Lung (tissue), 12 donors: ENCODE data around the gene SLC8A1. TPM values are rescaled to one million over a fixed set of nuclear protein-coding genes. Genes with fewer than 3 reads are reported as not detected.

Source experiments
- ATAC-seq: fragments of 200-7000 bp; cut with Tn5 transposase; one replicate; pipeline ENCODE4 v1.9.1; 2020; ENCODE audit warnings: moderate number of reproducible peaks; ENCODE audit not compliant: insufficient read depth, low FRiP score
- DNase-seq, 3 donors: peaks; one replicate each; pipeline ENCODE4 v3.0.0-alpha.2; 2013 to 2017
- H3K27ac ChIP-seq, 2 donors: one replicate each; pipeline ENCODE4 v1.5.1; 2013; ENCODE audit warnings: mild to moderate bottlenecking in 2 of 2, moderate library complexity in 2 of 2, control low read depth in 1 of 2, inconsistent platforms in 1 of 2, low read depth in 1 of 2, low read length in 1 of 2
- H3K27me3 ChIP-seq, 3 donors: one replicate each; pipeline ENCODE4 v1.5.1; 2013; ENCODE audit warnings: low read length in 2 of 3; ENCODE audit not compliant: control insufficient read depth in 3 of 3, insufficient read depth in 3 of 3
- H3K36me3 ChIP-seq, 4 donors: one replicate each; pipeline ENCODE4 v1.5.1; 2013; ENCODE audit warnings: low read length in 4 of 4, mild to moderate bottlenecking in 1 of 4, moderate library complexity in 1 of 4; ENCODE audit not compliant: control insufficient read depth in 4 of 4, insufficient read depth in 4 of 4
- H3K4me1 ChIP-seq, 5 donors: one replicate each; pipeline ENCODE4 v1.5.1; 2013; ENCODE audit warnings: low read length in 5 of 5, mild to moderate bottlenecking in 2 of 5, moderate library complexity in 1 of 5; ENCODE audit not compliant: control insufficient read depth in 5 of 5, insufficient read depth in 5 of 5
- H3K4me3 ChIP-seq: one replicate; pipeline ENCODE4 v1.5.1; 2013; ENCODE audit warnings: mild to moderate bottlenecking, control low read depth, moderate library complexity
- H3K9ac ChIP-seq, 2 donors: one replicate each; pipeline ENCODE4 v1.5.1; 2013; ENCODE audit warnings: low read length in 2 of 2, control low read depth in 1 of 2; ENCODE audit not compliant: insufficient read depth in 1 of 2
- H3K9me3 ChIP-seq, 4 donors: one replicate each; pipeline ENCODE4 v1.5.1; 2013; ENCODE audit warnings: low read length in 3 of 4, mild to moderate bottlenecking in 1 of 4, moderate library complexity in 1 of 4; ENCODE audit not compliant: control insufficient read depth in 4 of 4, insufficient read depth in 3 of 4
- WGBS, 2 donors: extraction: QIAGEN DNeasy Blood & Tissue Kit; methylation state at CpG; one replicate each; pipeline ENCODE4 v1.1.7; 2013; 5-methylcytosine and 5-hydroxymethylcytosine counted together
- polyA plus RNA-seq, 2 donors: library from polyadenylated mRNA; stranded (reverse); fragments of 200-250 nt; gene quantifications; one replicate each; pipeline ENCODE4 v1.2.1, GENCODE V29; 2013
- total RNA-seq, 2 donors: library from RNA; depleted of rRNA in 1 of 2; stranded (reverse); fragments of >200 nt in 1 of 2; gene quantifications; one replicate each; pipeline ENCODE4 v1.2.1, GENCODE V29; 2014 to 2021
- TF ChIP-seq, protein P1 (sequence below): IDR thresholded peaks from 2 replicates; pipeline ENCODE4 v1.5.1; 2012; ENCODE audit warnings: mild to moderate bottlenecking; ENCODE audit errors: control extremely low read depth, extremely low read depth
- donor health status: control.
- donor health status: control.
- donor health status: Bipolar disorder and iron deficiency.
- donor health status: healthy.
- donor health status: DM: yes; HTN: yes; CAD: no.

The SLC8A1 gene
- total and polyA plus RNA-seq, 4 donors, result 1.2 to 34.7 (median 18.4) TPM

DNA sequence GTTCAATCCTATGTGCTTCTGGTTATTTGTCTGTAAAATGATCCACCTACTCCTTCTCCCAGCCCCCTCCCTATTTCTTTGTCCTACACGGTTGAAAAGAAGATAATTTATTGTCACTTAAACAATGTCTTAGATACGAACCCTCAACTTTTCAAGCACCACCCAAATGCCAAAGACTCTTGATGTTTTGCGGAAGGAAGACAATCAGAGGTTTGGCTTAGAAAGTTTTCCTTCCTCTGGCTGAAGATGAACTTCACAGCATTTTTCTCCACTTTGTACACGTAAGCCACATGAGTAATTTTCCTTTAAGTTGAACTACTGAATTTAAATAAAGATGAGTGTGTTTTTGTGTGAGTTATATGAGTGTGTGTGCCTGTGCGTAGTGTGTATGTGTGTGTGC, 25.5 kb upstream of the SLC8A1 start:
- no peaks in the 10 kb centered on the region for H3K36me3 ChIP-seq
- peaks cover 0 to 24% (median 0%) of the 10 kb centered on the region in 5 donors for H3K4me1 ChIP-seq
- 65 to 73% methylated on average over 5 of the region's 5 CpGs for WGBS, 2 donors
- H3K9me3 ChIP-seq, result no peaks in the 10 kb centered on the region
- H3K4me3 ChIP-seq, result no peak overlapping the region
- no peak for ATAC-seq
- no peaks in the 10 kb centered on the region for H3K27me3 ChIP-seq
- no peak for DNase-seq
- no peak overlapping the region for H3K9ac ChIP-seq
- no peak overlapping the region for H3K27ac ChIP-seq
- TF ChIP-seq, protein P1, sequence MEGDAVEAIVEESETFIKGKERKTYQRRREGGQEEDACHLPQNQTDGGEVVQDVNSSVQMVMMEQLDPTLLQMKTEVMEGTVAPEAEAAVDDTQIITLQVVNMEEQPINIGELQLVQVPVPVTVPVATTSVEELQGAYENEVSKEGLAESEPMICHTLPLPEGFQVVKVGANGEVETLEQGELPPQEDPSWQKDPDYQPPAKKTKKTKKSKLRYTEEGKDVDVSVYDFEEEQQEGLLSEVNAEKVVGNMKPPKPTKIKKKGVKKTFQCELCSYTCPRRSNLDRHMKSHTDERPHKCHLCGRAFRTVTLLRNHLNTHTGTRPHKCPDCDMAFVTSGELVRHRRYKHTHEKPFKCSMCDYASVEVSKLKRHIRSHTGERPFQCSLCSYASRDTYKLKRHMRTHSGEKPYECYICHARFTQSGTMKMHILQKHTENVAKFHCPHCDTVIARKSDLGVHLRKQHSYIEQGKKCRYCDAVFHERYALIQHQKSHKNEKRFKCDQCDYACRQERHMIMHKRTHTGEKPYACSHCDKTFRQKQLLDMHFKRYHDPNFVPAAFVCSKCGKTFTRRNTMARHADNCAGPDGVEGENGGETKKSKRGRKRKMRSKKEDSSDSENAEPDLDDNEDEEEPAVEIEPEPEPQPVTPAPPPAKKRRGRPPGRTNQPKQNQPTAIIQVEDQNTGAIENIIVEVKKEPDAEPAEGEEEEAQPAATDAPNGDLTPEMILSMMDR, result no peak

DNA sequence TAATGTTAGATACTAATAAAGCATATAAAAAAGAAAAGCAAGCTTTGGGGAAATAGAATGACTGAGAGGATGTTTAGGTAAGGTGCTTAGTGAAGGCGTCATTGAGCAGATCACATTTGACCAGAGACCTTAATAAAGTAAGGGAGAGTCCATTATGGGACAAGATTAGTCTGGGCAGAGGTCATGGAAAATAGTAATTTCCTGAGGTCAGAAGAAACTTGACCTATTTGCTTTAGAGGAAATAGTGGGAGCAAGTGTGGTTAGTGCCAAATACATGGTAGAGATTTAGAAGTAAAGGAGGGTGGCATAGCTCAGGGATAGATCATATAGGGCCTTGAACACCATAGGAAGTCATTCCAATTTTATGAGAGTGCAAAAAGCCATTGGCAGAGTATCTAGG, 24.5 kb upstream of the SLC8A1 start:
- peaks cover 0 to 21% (median 0%) of the 10 kb centered on the region in 5 donors for H3K4me1 ChIP-seq
- no peak overlapping the region for H3K4me3 ChIP-seq
- H3K27ac ChIP-seq, result peak overlapping the region in 1 of 2 donors; percentile 9
- H3K27me3 ChIP-seq, result no peaks in the 10 kb centered on the region
- TF ChIP-seq, protein P1, result no peak
- H3K9me3 ChIP-seq, result no peaks in the 10 kb centered on the region
- no peaks in the 10 kb centered on the region for H3K36me3 ChIP-seq
- WGBS, 2 donors, result 77 to 82% methylated on average over 1 of the region's 1 CpG
- no peak for ATAC-seq
- H3K9ac ChIP-seq, result no peak overlapping the region
- DNase-seq, result no peak

DNA sequence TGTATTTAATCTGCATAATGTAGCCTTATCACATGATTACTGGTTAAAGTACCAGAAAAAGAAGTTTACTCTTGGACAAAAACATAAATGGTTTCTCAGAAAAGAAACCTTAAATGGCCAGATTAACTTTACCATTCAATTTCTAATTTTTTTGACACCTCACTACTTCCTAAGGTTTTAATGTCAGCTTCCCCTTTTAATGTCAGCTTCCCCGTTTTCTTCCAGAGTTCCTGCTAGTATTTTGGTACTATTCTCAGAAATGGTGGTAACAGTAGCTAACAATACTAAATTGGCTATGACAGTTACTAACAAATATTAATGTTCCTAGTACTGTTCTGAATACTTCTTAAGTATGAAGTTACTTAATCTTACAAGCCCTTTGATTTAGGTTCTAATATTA, 22.4 kb upstream of the SLC8A1 start:
- no peaks in the 10 kb centered on the region for H3K27me3 ChIP-seq
- no peak overlapping the region for H3K27ac ChIP-seq
- WGBS, 2 donors, result 17 to 51% methylated on average over 1 of the region's 1 CpG
- peaks cover 0 to 20% (median 0%) of the 10 kb centered on the region in 5 donors for H3K4me1 ChIP-seq
- DNase-seq, result no peak
- no peaks in the 10 kb centered on the region for H3K9me3 ChIP-seq
- TF ChIP-seq, protein P1, result no peak
- H3K4me3 ChIP-seq, result no peak overlapping the region
- no peak overlapping the region for H3K9ac ChIP-seq
- no peaks in the 10 kb centered on the region for H3K36me3 ChIP-seq
- no peak for ATAC-seq

DNA sequence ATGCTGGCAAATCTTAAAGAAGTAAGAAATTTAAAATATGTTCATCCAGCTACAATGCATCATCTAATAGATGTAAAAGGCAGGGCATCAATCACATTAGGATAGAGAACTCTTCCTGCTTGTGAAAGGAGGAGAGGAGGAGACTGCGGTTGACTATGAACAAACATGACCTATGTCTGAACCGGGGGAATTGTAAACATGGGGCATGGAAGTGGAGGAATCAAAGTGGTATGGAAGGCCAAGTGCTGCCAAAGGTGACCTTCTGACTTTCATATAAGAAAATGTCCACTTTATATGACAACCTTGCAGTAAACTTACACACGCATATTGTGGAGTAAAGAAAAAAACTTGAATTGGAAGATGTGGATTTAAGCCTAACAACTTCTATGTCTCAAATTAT, 20.0 kb upstream of the SLC8A1 start:
- Histone ChIP-seq H3K27ac (peak overlapping the region in 1 of 2 donors; percentile 33), H3K4me3 (no peak overlapping the region), H3K9me3 (no peaks in the 10 kb centered on the region), H3K36me3 (no peaks in the 10 kb centered on the region), H3K27me3 (no peaks in the 10 kb centered on the region), H3K4me1 (peaks cover 0 to 10% (median 0%) of the 10 kb centered on the region in 5 donors), H3K9ac (no peak overlapping the region)
- ATAC-seq (no peak), DNase-seq (no peak)
- 60 to 71% methylated on average over 3 of the region's 3 CpGs for WGBS, 2 donors
- TF ChIP-seq, protein P1, result no peak
